ENCODE measurements around the gene GOLGA7B.
A peak's percentile ranks its signal among the peaks of the same experiment; 100 is the strongest.
"Not testable (repeated sequence)": the region's sequence is repeated elsewhere in the genome, so short reads cannot be mapped to it uniquely, and the experiment has no call there.

Gene GOLGA7B

GRCh38 chr10:97828721-97829120 is 20.9 kb upstream of the GOLGA7B start:
- no peak overlapping the region for H3K4me3 ChIP-seq (ENCODE audit: low read depth, low read length)
- no peak for DNase-seq (ENCODE audit: low read depth)

DNA sequence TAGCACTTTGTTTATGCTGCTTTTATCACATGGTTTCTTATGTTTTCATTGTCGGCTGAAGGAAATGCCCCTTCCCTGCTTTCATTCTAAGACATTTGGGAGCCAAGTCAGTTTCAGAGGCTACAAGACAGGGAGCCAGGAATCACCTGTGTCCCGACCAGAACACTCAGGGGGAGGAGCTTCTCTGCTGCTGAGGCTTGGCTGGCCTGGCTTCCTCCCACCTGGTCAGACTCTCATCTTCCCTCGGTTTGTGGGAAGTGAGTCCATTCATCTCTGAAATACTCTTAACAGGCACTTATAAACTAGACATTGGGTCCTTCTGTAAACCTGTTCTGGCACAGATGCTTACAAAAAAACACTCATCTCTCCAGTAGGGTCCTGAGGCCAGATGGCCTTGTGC is 19.6 kb upstream of the GOLGA7B start:
- DNase-seq (ENCODE audit: low read depth) = no peak

GRCh38 chr10:97831259-97831658 is 18.4 kb upstream of the GOLGA7B start:
- DNase-seq (ENCODE audit: low read depth) = no peak
- H3K4me3 ChIP-seq (ENCODE audit: low read depth, low read length) = no peak overlapping the region

More for the DNA sequence above, 19.6 kb upstream of the GOLGA7B start:
- H3K4me3 ChIP-seq (ENCODE audit: low read depth, low read length) = no peak overlapping the region

DNA sequence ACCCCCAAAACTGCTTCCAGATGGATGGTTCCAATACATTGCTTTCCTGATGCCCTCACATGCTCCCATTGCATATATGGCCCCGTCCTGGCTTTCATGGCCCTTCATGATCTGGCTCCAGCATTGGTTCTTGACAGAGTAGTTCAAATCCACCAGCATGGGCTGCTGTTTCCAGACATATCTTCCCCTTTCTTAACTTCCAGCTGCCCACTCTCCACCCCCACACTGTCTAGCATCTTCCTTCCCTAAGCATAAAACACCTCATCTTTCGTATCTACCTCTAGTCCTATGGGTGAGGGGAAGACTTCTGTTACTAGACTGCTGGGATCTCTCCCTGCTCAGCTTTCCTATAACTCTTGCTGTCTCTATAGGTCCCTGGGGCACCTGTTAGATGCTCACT is 13.2 kb upstream of the GOLGA7B start:
- H3K4me3 ChIP-seq (ENCODE audit: low read depth, low read length) = no peak overlapping the region
- no peak for DNase-seq (ENCODE audit: low read depth)

DNA sequence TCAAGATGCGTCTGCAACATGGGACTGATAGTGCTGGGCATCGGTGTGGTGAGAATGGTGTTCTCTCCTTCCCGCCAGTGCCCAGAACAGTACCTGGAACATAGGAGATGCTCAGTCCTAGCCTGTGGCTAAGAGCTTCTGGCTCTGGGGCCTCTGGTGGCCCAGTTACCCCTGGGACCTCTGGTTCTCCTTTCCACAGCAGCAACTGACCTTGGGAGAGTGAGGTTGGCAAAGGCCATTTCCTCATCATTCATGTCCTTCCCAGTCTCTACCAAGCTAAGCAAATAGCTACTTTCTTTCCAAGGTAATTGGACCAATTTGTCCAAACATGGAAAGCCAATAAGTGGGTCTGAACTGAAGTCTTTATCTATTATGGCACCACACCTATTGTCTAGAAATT is 11.6 kb upstream of the GOLGA7B start:
- DNase-seq (ENCODE audit: low read depth) = no peak
- H3K4me3 ChIP-seq (ENCODE audit: low read depth, low read length) = no peak overlapping the region

GRCh38 chr10:97841166-97841565 is 8.5 kb upstream of the GOLGA7B start:
- H3K4me3 ChIP-seq (ENCODE audit: low read depth, low read length); DNase-seq (ENCODE audit: low read depth): not testable (repeated sequence)

- DNase-seq (ENCODE audit: low read depth); H3K4me3 ChIP-seq (ENCODE audit: low read depth, low read length): not testable (repeated sequence)
These were observed 7.5 kb upstream of the GOLGA7B start for GRCh38 chr10:97842114-97842513.

GRCh38 chr10:97842656-97843280 is 6.9 kb upstream of the GOLGA7B start:
- H3K4me3 ChIP-seq (ENCODE audit: low read depth, low read length) = no peak overlapping the region
- no peak for DNase-seq (ENCODE audit: low read depth)

GRCh38 chr10:97843281-97843671 is 6.4 kb upstream of the GOLGA7B start:
- no peak for DNase-seq (ENCODE audit: low read depth)

GRCh38 chr10:97843972-97844371 is 5.7 kb upstream of the GOLGA7B start:
- DNase-seq (ENCODE audit: low read depth); H3K4me3 ChIP-seq (ENCODE audit: low read depth, low read length): not testable (repeated sequence)

More at GRCh38 chr10:97843281-97843671, 6.4 kb upstream of the GOLGA7B start:
- H3K4me3 ChIP-seq (ENCODE audit: low read depth, low read length) = no peak overlapping the region

DNA sequence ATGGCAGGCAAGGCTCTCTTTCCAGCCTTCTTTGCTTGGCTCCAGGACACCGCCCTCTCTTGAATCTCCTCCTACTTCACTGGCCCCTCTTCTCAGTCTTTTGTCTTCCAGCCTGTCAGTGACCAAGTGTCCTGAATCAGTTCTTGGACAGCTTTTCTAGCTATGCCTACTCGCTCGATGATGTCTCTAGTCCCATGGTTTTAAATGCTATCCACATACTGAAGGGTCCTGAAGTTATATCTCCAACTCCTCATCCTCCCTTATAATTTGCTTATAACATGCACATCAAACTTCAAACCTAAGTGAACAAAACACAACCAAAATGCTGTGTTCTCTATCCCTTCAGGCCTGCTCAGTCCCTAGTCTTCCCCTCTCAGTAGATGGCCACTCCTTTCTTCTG is 5.0 kb upstream of the GOLGA7B start:
- no peak for DNase-seq (ENCODE audit: low read depth)

GRCh38 chr10:97849103-97849686 is 448 bp upstream of the GOLGA7B start:
- peak overlapping the region; percentile 32 for H3K4me3 ChIP-seq (ENCODE audit: low read depth, low read length)
- DNase-seq (ENCODE audit: low read depth) = no peak

More for the DNA sequence above, 5.0 kb upstream of the GOLGA7B start:
- H3K4me3 ChIP-seq (ENCODE audit: low read depth, low read length) = no peak overlapping the region

DNA sequence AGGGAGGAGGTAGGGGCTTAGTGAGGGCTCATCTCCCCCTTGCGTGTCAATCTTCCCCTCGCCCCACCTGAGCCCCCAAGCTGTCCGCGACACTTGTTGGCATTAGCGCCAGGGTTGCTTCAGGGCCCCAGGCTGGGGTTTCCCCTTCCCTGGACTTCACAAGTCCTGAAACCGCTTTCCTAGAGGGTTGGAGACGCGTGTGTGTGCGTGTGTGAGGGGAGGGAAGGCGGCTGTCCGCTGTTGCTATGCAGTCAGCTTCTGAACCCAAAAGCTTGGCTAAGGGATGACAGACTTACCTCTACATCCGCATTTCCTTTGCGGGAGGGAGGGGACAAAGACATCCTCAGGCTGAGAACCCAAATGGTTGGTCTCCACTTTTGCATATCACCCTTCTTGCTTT is 803 bp downstream of the GOLGA7B start:
- H3K4me3 ChIP-seq (ENCODE audit: low read depth, low read length) = no peak overlapping the region
- no peak for DNase-seq (ENCODE audit: low read depth)

- no peak for DNase-seq (ENCODE audit: low read depth)
- no peak overlapping the region for H3K4me3 ChIP-seq (ENCODE audit: low read depth, low read length)
These were observed 1.8 kb downstream of the GOLGA7B start for GRCh38 chr10:97851341-97852001.

GRCh38 chr10:97852277-97852676 is 2.6 kb downstream of the GOLGA7B start:
- no peak overlapping the region for H3K4me3 ChIP-seq (ENCODE audit: low read depth, low read length)
- DNase-seq (ENCODE audit: low read depth) = no peak

GRCh38 chr10:97852840-97853405 is 3.3 kb downstream of the GOLGA7B start:
- H3K4me3 ChIP-seq (ENCODE audit: low read depth, low read length) = no peak overlapping the region
- DNase-seq (ENCODE audit: low read depth) = no peak

GRCh38 chr10:97854743-97855142 is 5.1 kb downstream of the GOLGA7B start:
- H3K4me3 ChIP-seq (ENCODE audit: low read depth, low read length) = no peak overlapping the region
- DNase-seq (ENCODE audit: low read depth) = no peak

DNA sequence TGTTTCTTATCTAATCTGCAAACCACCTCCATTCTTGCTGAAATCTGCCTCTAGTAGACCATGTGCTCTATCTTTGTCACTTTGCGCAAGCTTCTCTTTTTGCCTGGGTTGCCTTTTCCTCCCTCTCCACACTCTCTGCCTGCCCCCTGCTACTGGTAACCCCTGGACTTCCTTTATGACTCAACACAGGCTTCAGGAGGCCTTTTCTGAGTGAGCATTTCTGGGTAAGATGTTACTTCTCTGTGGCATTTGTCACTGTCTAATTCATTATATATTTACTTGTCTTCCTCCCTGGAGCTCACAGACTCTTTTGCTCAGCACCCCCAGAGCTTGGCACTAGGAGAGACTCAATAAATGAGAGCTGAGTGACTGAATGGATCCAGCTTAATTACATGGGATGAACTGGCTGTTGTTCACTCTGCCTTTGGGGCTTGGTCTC is 8.4 kb downstream of the GOLGA7B start:
- H3K4me3 ChIP-seq (ENCODE audit: low read depth, low read length) = no peak overlapping the region
- no peak for DNase-seq (ENCODE audit: low read depth)

- no peak overlapping the region for H3K4me3 ChIP-seq (ENCODE audit: low read depth, low read length)
- DNase-seq (ENCODE audit: low read depth) = peak; percentile 17
These were observed 11.6 kb downstream of the GOLGA7B start for GRCh38 chr10:97861097-97861750.

- no peak for DNase-seq (ENCODE audit: low read depth)
- H3K4me3 ChIP-seq (ENCODE audit: low read depth, low read length) = no peak overlapping the region
These were observed 12.3 kb downstream of the GOLGA7B start for GRCh38 chr10:97861924-97862323.

Measured in skeletal muscle cell (primary cell).